ENCODE data around the gene TATDN3. TPM values are rescaled to one million over a fixed set of nuclear protein-coding genes. Genes with fewer than 3 reads are reported as not detected.

TATDN3 gene
- total RNA-seq, 2 experiments from 2014 or later, result 35.4 to 52.5 TPM

DNA sequence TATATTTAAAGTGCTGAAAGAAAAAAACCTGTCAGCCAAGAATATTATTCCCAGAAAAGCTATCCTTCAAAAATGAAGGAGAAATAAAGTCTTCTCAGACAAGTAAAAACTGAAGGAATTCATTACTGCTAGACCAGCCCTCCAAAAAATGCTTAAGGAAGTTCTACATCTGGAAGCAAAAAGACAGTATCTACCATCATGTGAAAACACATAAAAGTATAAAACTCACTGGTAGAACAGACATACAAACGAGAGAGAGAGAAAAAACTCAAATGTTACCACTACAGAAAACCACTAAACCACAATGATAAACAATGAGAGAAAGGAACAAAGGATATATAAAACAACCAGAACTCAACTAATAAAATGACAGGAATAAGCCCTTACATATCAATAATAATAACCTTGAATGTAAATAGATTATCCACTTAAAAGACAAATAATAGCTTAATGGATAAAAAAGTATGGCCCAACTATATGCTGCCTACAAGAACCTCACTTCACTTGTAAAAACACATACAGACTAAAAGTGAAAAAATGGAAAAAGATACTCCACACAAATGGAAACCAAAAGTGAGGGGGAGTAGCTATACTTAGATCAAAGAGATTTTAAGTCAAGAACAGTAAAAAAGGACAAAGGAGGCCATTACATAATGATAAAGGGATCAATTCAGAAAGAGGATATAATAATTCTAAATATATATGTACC is 22.1 kb upstream of the TATDN3 start:
- intact Hi-C loops (cut with micrococcal nuclease; ENCODE audit: unreplicated experiment), result no loop called here
- BruUV-seq (replicated peaks), result no TSS peak
- POLR2A ChIA-PET, result interaction anchor here (0.6 to 1.5 kb wide), 9 partner anchors 8 to 101 kb away, joined by 3 to 6 read pairs (median 3); no protein-coding TSS in a partner anchor
- H3K36me3 ChIP-seq (ENCODE audit: insufficient read depth, low read length), result peaks cover 94% of the 10 kb centered on the region
- no peaks in the 10 kb centered on the region for H3K4me1 ChIP-seq (ENCODE audit: insufficient read depth, low read length, poor library complexity, severe bottlenecking)
- H3K4me3 ChIP-seq (ENCODE audit: low read depth, low read length, poor library complexity, severe bottlenecking), result no peak overlapping the region
- no peaks in the 10 kb centered on the region for H3K9me2 ChIP-seq (ENCODE audit: insufficient read depth, low read length)
- TF ChIP-seq, protein P1, sequence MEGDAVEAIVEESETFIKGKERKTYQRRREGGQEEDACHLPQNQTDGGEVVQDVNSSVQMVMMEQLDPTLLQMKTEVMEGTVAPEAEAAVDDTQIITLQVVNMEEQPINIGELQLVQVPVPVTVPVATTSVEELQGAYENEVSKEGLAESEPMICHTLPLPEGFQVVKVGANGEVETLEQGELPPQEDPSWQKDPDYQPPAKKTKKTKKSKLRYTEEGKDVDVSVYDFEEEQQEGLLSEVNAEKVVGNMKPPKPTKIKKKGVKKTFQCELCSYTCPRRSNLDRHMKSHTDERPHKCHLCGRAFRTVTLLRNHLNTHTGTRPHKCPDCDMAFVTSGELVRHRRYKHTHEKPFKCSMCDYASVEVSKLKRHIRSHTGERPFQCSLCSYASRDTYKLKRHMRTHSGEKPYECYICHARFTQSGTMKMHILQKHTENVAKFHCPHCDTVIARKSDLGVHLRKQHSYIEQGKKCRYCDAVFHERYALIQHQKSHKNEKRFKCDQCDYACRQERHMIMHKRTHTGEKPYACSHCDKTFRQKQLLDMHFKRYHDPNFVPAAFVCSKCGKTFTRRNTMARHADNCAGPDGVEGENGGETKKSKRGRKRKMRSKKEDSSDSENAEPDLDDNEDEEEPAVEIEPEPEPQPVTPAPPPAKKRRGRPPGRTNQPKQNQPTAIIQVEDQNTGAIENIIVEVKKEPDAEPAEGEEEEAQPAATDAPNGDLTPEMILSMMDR (conservative IDR thresholded peaks at IDR 0.05; ENCODE audit: low read length), result no peak
- TF ChIP-seq EZH2phosphoT487 (IDR thresholded peaks at IDR 0.05; ENCODE audit: borderline replicate concordance, low read depth, low read length), result no peak
- H3K27ac ChIP-seq (ENCODE audit: low read depth, low read length, poor library complexity, severe bottlenecking), result no peak overlapping the region
- H3K9me3 ChIP-seq (ENCODE audit: low read length), result peaks cover 26% of the 10 kb centered on the region
- DNase-seq (ENCODE audit: low spot score), result no peak
- H2AFZ ChIP-seq (ENCODE audit: low read length), result no peak overlapping the region
- peaks cover 48% of the 10 kb centered on the region; the same call in 1 of the 2 replicates for H3K79me2 ChIP-seq (ENCODE audit: insufficient read depth, low read depth, low read length)
- CTCF ChIA-PET (ENCODE audit: unreplicated experiment), result no interaction called here
- no peaks in the 10 kb centered on the region for H4K20me1 ChIP-seq (ENCODE audit: insufficient read depth, low read length)
- H3K4me2 ChIP-seq (ENCODE audit: low read length), result no peak overlapping the region

DNA sequence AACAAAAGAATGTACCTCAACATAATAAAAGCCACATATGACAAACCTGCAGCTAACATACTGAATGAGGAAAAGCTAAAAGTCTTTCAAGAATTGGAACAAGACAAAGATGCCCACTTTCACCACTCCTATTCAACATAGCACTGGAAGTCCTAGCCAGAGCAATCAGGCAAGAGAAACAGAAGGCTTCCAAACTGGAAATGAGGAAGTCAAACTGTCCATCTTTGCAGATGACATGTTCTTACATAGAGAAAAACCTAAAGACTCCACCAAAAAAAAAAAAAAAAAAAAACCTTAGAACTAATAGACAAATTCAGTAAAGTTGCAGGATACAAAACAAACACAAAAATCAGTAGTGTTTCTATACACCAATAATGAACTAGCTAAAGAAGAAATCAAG is 20.4 kb upstream of the TATDN3 start:
- BruUV-seq (replicated peaks), result no TSS peak
- Histone ChIP-seq H3K27ac (ENCODE audit: low read depth, low read length, poor library complexity, severe bottlenecking) (no peak overlapping the region), H3K9me2 (ENCODE audit: insufficient read depth, low read length) (no peaks in the 10 kb centered on the region), H3K9me3 (ENCODE audit: low read length) (peaks cover 26% of the 10 kb centered on the region), H4K20me1 (ENCODE audit: insufficient read depth, low read length) (no peaks in the 10 kb centered on the region), H2AFZ (ENCODE audit: low read length) (no peak overlapping the region), H3K36me3 (ENCODE audit: insufficient read depth, low read length) (peaks cover 88% of the 10 kb centered on the region), H3K4me1 (ENCODE audit: insufficient read depth, low read length, poor library complexity, severe bottlenecking) (no peaks in the 10 kb centered on the region), H3K4me3 (ENCODE audit: low read depth, low read length, poor library complexity, severe bottlenecking) (no peak overlapping the region), H3K79me2 (ENCODE audit: insufficient read depth, low read depth, low read length) (peaks cover 39% of the 10 kb centered on the region; the same call in 1 of the 2 replicates), H3K4me2 (ENCODE audit: low read length) (no peak overlapping the region)
- ChIA-PET POLR2A (interaction anchor here (0.6 to 1.4 kb wide), 4 partner anchors 17 to 307 kb away, joined by 3 to 4 read pairs (median 4); no protein-coding TSS in a partner anchor), CTCF (ENCODE audit: unreplicated experiment) (no interaction called here)
- DNase-seq (ENCODE audit: low spot score), result no peak
- intact Hi-C loops (cut with micrococcal nuclease; ENCODE audit: unreplicated experiment), result no loop called here
- TF ChIP-seq, protein P1 (conservative IDR thresholded peaks at IDR 0.05; ENCODE audit: low read length), result no peak
- TF ChIP-seq EZH2phosphoT487 (IDR thresholded peaks at IDR 0.05; ENCODE audit: borderline replicate concordance, low read depth, low read length), result no peak

DNA sequence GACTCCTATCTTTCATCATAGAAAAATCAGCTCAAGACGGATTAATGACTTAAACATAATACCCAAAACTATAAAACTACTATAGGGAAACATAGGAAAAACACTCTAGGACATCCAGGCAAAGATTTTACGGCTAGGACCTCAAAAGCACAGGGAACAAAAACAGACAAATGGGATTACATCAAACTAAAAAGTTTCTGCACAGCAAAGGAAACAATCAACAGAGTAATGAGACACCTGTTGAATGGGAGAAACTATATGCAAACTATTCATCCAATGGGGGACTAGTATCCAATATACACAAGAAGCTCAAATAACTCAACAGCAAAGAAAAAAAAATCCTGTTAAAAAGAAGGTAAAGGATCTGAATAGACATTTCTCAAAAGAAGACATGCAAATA is 18.7 kb upstream of the TATDN3 start:
- no peaks in the 10 kb centered on the region for H4K20me1 ChIP-seq (ENCODE audit: insufficient read depth, low read length)
- peaks cover 88% of the 10 kb centered on the region for H3K36me3 ChIP-seq (ENCODE audit: insufficient read depth, low read length)
- no peaks in the 10 kb centered on the region for H3K4me1 ChIP-seq (ENCODE audit: insufficient read depth, low read length, poor library complexity, severe bottlenecking)
- TF ChIP-seq EZH2phosphoT487 (IDR thresholded peaks at IDR 0.05; ENCODE audit: borderline replicate concordance, low read depth, low read length), result no peak
- TF ChIP-seq, protein P1 (conservative IDR thresholded peaks at IDR 0.05; ENCODE audit: low read length), result no peak
- no peak overlapping the region for H2AFZ ChIP-seq (ENCODE audit: low read length)
- DNase-seq (ENCODE audit: low spot score), result no peak
- no TSS peak for BruUV-seq (replicated peaks)
- CTCF ChIA-PET (ENCODE audit: unreplicated experiment), result interaction anchor here (1.0 to 1.3 kb wide), 2 partner anchors 94 to 108 kb away, joined by 3 read pairs; no protein-coding TSS in a partner anchor
- peaks cover 32% of the 10 kb centered on the region; the same call in 1 of the 2 replicates for H3K79me2 ChIP-seq (ENCODE audit: insufficient read depth, low read depth, low read length)
- H3K4me3 ChIP-seq (ENCODE audit: low read depth, low read length, poor library complexity, severe bottlenecking), result no peak overlapping the region
- intact Hi-C loops (cut with micrococcal nuclease; ENCODE audit: unreplicated experiment), result no loop called here
- H3K4me2 ChIP-seq (ENCODE audit: low read length), result no peak overlapping the region
- H3K9me3 ChIP-seq (ENCODE audit: low read length), result peaks cover 26% of the 10 kb centered on the region
- no peak overlapping the region for H3K27ac ChIP-seq (ENCODE audit: low read depth, low read length, poor library complexity, severe bottlenecking)
- H3K9me2 ChIP-seq (ENCODE audit: insufficient read depth, low read length), result no peaks in the 10 kb centered on the region
- POLR2A ChIA-PET, result interaction anchor here (1.2 to 1.7 kb wide), 2 partner anchors 10 to 16 kb away, joined by 3 to 5 read pairs; no protein-coding TSS in a partner anchor

All from OCI-LY7 (cell line).